ENCODE data around the gene IKZF1.

DNA sequence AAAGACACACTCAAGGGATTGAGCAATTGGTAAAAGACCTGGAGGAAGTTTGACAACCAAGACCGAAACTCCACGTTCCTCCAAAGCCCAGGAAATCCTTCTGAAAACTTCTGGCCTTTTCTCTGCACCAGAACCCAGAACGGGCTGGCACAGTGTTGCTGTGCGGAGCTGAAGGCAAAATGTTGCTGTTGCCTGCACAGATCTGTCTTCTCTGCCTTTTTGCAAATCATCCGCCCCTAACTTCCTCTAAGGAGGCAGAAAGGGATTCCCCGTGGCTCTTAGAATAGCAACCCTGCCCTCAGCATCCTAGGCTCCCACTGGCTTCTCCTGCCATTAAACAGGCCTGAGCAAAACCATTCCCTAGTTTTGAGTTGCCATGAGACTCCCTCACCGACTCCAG lies 100.7 kb downstream of the IKZF1 start:
- TF ChIP-seq POLR2A (IDR thresholded peaks at IDR 0.05), result no peak
- TF ChIP-seq, protein P1, sequence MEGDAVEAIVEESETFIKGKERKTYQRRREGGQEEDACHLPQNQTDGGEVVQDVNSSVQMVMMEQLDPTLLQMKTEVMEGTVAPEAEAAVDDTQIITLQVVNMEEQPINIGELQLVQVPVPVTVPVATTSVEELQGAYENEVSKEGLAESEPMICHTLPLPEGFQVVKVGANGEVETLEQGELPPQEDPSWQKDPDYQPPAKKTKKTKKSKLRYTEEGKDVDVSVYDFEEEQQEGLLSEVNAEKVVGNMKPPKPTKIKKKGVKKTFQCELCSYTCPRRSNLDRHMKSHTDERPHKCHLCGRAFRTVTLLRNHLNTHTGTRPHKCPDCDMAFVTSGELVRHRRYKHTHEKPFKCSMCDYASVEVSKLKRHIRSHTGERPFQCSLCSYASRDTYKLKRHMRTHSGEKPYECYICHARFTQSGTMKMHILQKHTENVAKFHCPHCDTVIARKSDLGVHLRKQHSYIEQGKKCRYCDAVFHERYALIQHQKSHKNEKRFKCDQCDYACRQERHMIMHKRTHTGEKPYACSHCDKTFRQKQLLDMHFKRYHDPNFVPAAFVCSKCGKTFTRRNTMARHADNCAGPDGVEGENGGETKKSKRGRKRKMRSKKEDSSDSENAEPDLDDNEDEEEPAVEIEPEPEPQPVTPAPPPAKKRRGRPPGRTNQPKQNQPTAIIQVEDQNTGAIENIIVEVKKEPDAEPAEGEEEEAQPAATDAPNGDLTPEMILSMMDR (IDR thresholded peaks at IDR 0.05), result no peak

Measured in right lobe of liver (tissue), 4 donors.